GM10847 (cell line): ENCODE data around the gene PKMYT1.

Source experiments
- POLR2A ChIP-seq: IDR thresholded peaks from 2 replicates; pipeline ENCODE4 v1.6.1; 2011; ENCODE audit not compliant: insufficient read length; ENCODE audit errors: extremely low read depth

PKMYT1 gene

DNA sequence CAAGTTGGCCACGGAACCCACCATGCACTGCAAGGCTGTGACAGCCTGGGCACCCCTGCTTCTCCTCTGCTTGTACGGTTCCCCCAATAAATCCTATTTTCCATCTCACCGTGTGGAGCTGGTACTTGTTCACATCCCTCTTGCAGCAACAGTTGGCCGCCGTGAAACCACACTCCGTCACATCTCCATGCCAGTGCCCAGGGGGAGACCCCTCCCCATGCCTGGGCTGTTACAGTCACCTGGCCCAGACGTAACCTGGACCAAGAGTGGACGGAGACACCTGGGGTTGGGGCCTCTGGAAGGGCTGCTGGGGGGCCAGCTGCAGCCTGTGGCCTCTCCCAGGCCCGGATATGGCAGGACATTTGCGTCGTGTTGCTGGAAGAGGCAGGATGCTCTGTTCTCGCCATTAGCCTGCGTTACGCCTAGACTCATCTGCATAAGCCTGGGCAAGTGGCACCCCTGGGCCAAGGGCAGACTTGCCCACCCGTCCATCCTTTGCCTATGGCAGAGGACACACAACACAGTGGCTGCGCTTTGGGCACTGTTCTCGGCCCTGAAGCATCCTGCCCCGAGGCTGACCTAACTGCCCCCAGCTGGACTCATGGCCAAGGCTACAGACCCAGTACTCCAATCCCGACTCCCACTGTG lies 30.4 kb downstream of the PKMYT1 start:
- no peak for TF ChIP-seq POLR2A

DNA sequence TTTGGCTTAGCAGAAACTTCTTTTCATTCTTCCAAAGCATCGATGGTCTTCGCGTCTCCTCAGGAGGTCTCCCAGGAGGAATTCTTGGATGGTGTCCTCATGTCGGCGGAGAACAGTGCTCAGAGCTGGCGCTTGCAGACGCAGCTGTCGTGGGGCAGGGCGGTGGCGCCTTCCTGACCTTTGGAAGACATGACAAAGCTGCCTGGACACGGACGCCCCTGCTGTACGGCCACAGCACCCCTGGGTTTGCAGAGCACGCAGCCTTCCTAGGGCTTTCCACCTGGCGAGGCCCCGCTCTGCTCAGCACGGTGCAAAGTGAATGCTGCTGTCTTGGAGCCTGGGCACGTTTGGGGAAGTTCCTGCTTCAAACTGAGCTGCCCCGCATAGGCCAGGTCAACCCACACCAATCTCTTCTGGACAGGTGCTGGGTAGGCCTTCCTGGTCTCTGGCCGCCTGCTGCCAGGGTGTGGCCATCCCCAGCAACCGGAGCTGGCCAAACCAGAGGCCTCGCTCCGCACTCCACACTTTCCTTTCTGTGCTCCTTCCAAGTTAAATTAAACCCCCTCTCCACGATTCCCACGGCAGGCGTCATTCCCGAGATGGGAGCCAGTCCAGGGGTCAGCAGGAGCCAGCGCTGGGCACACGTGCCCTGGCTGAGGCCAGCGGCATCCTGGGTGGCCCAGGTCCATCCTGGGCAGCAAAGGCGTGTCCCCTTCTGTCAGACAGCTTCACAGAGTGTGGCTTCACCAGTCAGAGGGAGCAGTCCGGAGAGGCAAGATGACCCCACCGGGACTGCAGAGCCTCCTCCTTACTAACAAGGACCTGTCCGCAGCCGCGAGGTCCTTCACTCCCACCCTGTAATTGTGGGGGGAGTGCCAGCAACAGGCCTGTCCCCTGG lies 31.2 kb downstream of the PKMYT1 start:
- no peak for TF ChIP-seq POLR2A

DNA sequence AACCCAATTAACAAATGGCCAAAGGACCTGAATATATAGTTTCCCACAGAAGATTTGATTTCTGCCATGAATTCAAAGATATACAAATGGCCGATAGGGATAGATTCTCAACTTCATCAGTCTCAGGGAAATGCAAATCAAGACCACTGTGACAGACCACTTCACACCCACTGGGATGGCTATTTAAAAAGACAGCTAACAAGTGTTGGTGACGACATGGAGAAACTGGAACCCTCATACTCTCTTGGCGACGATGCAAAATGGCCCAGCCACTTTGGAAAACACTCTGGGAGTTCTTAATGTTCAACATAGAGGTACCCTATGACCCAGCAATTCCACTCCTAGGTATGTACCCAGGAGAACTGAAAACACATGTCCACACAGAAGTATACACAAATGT lies 33.6 kb downstream of the PKMYT1 start:
- no peak for TF ChIP-seq POLR2A

DNA sequence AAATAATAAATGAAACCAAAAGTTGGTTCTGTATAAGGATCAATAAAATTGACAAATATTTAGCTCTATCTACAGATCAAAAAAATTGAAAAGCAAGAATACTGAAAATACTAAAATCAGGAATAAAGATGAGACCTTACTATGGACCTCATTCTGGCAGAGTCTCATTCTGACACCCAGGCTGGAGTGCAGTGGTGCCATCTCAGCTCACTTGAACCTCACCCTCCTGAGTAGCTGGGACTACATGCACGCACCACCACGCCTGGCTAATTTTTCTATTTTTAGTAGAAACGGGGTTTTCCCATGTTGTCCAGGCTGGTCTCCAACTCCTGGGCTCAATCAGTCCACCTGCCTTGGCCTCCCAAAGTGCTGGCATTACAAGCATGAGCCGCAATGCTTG lies 38.2 kb downstream of the PKMYT1 start:
- TF ChIP-seq POLR2A, result no peak

DNA sequence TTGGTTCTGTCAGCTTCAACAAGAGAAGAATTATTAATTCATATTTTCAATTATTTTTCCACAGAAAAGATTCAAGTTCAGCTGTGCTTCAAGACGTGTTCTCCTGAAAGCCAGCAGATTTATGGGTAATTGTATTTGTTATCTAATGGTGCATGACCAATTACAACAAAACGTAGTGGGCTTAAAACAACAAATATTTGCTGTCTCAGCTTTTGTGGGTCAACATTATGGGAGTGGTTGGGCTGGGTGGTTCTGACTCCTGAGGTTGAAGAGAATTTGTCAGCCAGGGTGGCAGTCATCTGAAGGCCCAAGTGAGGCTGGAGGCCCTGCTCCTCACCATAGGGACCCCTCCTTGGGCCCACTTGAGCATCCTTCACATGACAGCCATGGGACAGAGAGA lies 40.3 kb downstream of the PKMYT1 start:
- no peak for TF ChIP-seq POLR2A

DNA sequence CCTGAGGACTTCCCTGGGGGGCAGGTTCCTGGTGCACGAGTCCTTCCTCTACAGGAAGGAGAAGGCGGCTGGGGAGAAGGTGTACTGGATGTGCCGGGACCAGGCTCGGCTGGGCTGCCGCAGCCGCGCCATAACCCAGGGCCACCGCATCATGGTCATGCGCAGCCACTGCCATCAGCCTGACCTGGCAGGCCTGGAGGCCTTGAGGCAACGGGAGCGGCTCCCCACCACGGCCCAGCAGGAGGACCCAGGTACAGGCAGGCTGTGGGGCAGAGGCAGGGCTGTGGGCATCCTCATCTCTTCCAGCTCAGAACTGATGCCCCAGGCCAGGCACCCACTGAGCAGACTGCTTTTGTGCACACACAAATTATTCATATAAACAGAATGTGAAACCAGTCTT lies 42.0 kb downstream of the PKMYT1 start:
- no peak for TF ChIP-seq POLR2A

DNA sequence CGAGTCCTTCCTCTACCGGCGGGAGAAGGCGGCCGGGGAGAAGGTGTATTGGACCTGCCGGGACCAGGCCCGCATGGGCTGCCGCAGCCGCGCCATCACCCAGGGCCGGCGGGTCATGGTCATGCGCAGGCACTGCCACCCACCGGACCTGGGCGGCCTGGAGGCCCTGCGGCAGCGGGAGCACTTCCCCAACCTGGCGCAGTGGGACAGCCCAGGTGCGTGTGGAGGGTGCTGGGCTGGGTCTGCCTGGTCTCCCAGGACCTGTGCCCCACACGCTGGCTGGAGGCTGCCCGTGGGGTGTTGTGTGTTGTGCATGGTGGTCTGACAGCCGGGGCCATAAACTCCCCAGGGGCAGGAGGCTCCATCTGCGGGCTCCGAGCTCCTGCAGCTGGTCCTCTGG lies 43.1 kb downstream of the PKMYT1 start:
- TF ChIP-seq POLR2A, result no peak

DNA sequence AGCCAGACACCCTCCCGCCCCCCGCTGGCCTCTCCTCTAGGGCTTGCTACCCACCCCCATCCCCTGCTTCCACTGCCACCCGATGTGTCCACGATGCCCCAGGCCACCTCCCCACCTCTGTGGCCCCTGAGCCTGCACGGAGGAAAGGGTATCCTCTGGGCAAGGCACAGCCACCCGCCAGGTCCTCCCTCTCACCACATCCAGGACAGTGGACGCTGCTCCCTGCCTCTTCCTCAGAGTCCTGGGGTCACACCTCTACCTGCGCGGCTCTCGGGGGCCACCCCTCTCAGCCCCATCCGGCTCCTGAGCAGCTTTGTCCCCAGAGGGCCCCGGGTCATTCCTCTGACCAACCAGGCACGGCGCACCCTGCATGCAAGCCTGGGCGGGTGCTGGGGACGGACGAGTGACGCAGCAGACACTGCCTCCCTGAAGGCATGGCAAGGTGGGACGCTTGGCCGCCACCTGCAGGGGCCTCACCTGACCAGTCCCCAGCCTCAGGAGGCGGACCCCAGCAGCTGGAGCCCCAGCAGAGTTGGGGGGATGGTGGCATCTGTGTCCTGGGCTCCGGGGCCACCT lies 43.7 kb downstream of the PKMYT1 start:
- TF ChIP-seq POLR2A, result no peak

DNA sequence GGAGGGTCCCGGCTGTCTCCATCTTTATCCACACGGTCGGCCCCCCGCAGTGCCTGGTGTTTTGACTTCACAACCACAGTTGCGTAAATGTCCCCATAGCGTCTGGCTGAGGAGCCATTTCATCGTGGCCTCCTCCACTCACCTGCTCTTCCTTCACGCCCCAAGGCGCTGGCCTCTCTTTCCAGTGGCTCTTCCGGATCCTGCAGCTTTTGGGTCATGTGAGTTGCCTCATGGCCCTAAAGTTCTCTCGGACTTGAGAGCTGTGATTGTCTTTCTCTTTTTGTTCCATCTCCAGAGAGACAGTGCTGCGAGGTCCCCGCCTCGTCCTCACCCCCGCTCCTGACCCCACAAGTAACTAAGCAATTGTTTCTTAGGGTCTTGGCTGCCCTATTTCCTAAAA lies 45.8 kb downstream of the PKMYT1 start:
- TF ChIP-seq POLR2A, result no peak

DNA sequence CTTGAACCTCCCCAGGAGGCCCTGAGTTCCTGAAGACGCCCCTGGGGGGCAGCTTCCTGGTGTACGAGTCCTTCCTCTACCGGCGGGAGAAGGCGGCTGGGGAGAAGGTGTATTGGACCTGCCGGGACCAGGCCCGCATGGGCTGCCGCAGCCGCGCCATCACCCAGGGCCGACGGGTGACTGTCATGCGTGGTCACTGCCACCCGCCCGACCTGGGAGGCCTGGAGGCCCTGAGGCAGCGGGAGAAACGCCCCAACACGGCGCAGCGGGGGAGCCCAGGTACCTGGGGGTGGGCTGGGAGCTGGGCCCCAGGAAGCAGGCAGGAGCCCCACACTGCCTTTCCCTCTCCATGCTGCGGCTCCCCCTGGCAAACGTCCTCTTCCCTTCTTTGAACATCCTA lies 46.5 kb downstream of the PKMYT1 start:
- no peak for TF ChIP-seq POLR2A

DNA sequence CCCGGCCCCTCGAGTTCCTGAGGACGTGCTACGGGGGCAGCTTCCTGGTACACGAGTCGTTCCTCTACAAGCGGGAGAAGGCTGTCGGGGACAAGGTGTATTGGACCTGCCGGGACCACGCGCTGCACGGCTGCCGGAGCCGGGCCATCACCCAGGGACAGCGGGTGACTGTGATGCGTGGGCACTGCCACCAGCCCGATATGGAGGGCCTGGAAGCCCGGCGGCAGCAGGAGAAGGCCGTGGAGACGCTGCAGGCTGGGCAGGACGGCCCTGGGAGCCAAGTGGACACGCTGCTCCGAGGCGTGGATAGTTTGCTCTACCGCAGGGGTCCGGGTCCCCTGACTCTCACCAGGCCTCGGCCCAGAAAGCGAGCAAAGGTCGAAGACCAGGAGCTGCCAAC lies 47.1 kb downstream of the PKMYT1 start:
- TF ChIP-seq POLR2A, result no peak

DNA sequence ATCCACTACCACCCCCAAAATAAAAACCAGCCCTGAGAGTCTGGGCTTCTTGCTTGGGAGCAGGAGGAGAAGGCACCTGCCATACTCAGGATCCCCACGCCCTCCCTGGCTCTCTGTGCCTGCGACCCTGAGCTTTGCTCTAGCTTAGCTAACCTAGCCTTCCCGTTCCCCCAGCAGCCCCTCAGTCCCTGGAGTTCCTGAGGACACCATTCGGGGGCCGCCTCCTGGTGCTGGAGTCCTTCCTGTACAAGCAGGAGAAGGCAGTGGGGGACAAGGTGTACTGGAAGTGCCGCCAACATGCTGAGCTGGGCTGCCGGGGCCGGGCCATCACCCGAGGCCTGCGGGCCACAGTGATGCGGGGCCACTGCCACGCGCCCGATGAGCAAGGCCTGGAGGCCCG lies 50.0 kb downstream of the PKMYT1 start:
- TF ChIP-seq POLR2A, result no peak

DNA sequence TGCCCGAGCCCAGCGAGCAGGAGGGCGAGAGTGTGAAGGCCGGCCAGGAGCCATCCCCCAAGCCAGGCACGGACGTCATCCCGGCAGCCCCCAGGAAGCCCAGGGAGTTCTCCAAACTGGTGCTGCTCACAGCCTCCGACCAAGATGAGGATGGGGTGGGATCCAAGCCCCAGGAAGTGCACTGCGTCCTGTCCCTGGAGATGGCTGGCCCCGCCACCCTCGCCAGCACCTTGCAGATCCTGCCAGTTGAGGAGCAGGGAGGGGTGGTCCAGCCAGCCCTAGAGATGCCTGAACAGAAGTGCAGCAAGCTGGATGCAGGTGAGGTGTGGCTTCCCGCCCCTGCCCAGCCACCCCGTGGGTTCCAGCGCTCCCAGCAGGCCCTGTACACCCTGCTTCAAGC lies 50.6 kb downstream of the PKMYT1 start:
- no peak for TF ChIP-seq POLR2A

DNA sequence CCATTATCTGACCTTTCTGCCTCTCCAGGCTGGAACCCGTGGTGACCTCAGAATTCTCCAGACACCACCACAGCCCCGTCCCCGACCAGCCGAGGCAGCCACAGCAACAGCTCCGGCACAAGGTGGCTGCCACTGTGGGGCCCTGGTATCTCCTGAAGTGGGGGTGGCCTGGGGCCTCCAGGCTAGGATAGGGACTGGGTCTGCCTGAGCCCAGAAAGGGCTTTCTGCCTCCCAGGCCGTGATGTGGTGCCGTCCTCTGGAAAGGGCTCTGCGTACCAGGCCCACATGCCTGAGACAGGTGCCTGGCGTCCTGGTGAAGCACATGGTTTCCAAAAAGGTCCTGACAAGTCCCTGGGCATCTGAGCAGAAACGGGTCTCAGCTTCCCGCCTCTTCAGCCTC lies 51.5 kb downstream of the PKMYT1 start:
- TF ChIP-seq POLR2A, result no peak

DNA sequence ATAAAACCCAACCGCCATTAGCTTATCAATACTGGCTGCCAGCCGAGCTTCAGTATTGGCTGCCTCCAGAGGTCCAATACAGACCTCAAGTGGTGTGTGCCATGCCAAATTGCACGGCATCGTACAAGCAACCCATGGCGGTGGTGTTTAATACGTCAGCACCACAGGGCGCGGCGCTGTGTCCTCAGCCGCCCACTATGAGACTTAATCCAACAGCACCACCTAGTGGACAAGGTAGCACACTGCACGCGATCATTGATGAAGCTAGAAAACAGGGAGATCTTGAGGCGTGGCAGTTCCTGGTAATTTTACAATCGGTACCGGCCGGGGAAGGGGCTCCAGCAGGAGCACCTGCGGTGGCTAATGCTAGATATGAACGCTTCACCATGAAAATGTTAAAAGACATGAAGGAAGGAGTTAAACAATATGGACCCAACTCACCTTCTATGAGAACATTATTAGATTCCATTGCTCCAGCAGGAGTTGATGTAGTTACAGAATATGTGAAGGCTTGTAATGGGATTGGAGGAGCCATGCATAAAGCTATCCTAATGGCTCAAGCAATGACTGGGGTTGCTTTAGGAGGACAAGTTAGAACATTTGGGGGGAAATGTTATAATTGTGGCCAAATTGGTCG lies 53.1 kb downstream of the PKMYT1 start:
- no peak for TF ChIP-seq POLR2A

DNA sequence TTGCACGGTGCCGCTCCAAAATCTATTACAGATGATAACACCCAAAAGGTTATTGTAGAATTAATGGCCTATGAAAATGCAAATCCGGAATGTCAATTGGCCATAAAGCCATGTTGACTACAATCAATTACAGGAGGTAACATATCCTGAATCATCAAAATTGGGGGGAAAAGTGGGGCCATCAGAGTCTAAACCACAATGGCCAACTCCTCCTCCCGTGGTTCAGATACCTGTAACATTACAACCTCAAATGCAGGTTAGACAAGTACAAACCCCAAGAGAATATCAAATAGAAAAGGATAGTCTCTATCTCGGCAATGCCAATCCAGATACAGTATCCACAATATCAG lies 53.6 kb downstream of the PKMYT1 start:
- no peak for TF ChIP-seq POLR2A
